Activated T-helper 1 cell treated with anti-CD3 and anti-CD28 coated beads, Interleukin-12 subunit alpha, Interleukin-12 subunit beta, Interleukin-2, Interleukin-4 antibody, amounts not matched to agents 30 ng/mL and 10 ng/mL and 1 ng/mL, durations not matched to agents 14 hours and 24 hours and 36 hours (primary cell): Measurements from ENCODE around the gene SLC17A5. TPM values are rescaled to one million over a fixed set of nuclear protein-coding genes. Genes with fewer than 3 reads are reported as not detected.
"Not testable (repeated sequence)": the region's sequence is repeated elsewhere in the genome, so short reads cannot be mapped to it uniquely, and the experiment has no call there.

Source experiments
- DNase-seq: peaks from one replicate; pipeline ENCODE4 v3.0.0; 2021; ENCODE audit warnings: low spot score
- H3K27ac Mint-ChIP-seq: one replicate; pipeline ENCODE4 v1.8.0; 2021; ENCODE audit warnings: mild to moderate bottlenecking, mixed read lengths
- H3K27me3 Mint-ChIP-seq: one replicate; pipeline ENCODE4 v1.8.0; 2022; ENCODE audit warnings: mild to moderate bottlenecking, moderate library complexity, mixed read lengths; ENCODE audit not compliant: insufficient read depth
- H3K36me3 Mint-ChIP-seq: one replicate; pipeline ENCODE4 v1.8.0; 2021; ENCODE audit warnings: low read depth, mixed read lengths
- H3K4me1 Mint-ChIP-seq: one replicate; pipeline ENCODE4 v1.8.0; 2021; ENCODE audit warnings: low read depth, mixed read lengths
- H3K4me3 Mint-ChIP-seq: one replicate; pipeline ENCODE4 v1.8.0; 2021; ENCODE audit warnings: mild to moderate bottlenecking, moderate library complexity, mixed read lengths
- H3K9me3 Mint-ChIP-seq: one replicate; pipeline ENCODE4 v1.8.0; 2021; ENCODE audit warnings: mixed read lengths
- intact Hi-C: fragments of 100-400 bp; cut with micrococcal nuclease; formaldehyde crosslinking; loops from one replicate; pipeline ENCODE4 v1.15.1; 2024
- total RNA-seq: library from RNA; stranded (reverse); gene quantifications from 2 replicates; pipeline ENCODE4 v1.2.3, GENCODE V29; 2022

Gene SLC17A5
- total RNA-seq, 1 donor from 2014 or later, result 4.5 TPM

DNA sequence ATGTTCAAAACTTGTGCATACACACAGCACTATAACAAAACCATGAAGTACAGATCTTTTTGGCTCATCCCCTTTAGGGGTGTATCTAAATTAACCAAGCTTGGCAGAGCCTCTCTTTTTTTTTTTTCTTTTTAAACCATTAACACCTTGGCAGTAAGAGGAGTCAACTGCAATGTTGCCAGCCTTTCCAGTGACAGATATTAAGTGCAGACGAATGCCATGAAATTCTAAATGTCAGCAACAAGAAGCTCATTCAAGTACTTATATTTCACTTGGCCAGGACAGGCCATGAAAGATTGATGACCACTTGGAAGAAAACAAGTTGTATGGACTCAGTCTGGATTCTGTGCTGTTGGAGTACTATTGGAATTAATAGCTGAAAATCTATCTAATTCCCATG lies 49.8 kb downstream of the SLC17A5 start:
- intact Hi-C loops, result no loop called here
- Mint-ChIP-seq H3K4me3 (no peak overlapping the region), H3K9me3 (no peaks in the 10 kb centered on the region), H3K27me3 (no peaks in the 10 kb centered on the region), H3K36me3 (peaks cover 14% of the 10 kb centered on the region), H3K4me1 (no peaks in the 10 kb centered on the region), H3K27ac (no peak overlapping the region)
- DNase-seq, result no peak

DNA sequence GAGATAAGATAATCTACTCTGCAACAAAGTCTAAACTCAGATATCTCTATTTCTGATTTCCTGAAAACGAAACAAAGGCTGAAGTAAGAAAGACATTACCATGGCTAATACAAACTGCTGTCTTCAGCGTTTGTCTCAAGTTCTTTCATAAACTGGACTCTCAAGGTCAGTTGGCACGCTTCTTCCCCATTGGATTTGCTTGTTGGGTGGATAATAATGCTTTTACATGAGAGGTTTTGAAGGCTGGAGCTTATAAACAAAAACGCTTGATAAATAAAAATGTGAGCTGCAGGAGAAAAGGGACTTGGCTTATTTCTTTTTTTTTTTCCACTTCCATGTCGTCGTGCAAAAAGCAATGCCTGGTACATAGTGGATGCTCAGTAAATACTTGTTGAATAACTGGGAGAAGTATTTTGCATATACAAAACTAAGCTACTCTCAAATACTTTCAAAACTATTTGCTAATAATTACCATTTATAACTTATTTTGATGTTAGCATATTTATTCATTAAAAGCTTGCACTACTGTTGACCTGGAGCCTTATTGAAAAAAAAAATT lies 67.3 kb downstream of the SLC17A5 start:
- Mint-ChIP-seq H3K9me3 (no peaks in the 10 kb centered on the region), H3K36me3 (peaks cover 2% of the 10 kb centered on the region), H3K4me3 (peak overlapping the region; percentile 79), H3K4me1 (peaks cover 23% of the 10 kb centered on the region), H3K27ac (peak overlapping the region; percentile 92), H3K27me3 (no peaks in the 10 kb centered on the region)
- no peak for DNase-seq
- intact Hi-C loops, result loop anchor here (2.0 to 10.0 kb wide), 4 partner anchors 24 to 1658 kb away; partner anchors contain the start of genes COX7A2 and KCNQ5

DNA sequence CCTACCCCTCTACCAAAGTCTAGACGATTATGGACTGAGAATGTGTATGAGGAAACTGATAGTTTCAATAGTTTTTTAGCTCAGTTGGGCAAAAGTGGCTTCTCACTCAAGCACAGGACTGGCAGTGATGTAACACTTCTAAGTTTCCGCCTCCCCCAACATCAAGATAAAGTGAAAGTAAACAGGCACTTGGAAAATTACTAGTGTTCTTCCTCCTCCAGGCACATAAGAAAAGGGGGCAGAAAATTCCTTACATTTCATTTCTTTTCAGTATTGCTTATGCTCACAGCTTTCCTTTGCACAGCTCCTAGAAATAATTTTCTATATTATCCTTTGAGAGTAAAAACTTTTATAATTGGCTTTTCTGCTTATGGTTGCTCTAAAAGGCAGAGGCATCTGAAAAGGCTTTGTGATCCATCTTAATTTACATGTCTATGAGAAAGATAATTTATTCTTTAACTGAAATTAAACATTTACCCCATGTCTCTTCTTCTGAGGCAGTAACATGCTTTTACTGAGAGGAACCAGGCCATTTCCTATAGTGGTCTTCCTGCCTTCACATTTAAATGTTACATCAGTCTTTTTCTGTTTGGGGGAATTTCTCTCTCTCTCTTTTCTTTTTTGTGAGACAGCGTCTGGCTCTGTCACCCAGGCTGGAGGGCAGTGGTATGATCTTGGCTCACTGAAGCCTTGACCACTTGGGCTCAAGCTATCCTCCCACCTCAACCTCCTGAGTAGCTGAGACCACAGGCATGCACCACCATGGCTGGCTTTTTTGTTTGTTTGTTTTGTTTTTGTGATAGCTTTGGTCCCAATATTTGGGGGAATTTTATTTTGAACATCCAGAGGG lies 68.0 kb downstream of the SLC17A5 start:
- DNase-seq, result peak; percentile 29

DNA sequence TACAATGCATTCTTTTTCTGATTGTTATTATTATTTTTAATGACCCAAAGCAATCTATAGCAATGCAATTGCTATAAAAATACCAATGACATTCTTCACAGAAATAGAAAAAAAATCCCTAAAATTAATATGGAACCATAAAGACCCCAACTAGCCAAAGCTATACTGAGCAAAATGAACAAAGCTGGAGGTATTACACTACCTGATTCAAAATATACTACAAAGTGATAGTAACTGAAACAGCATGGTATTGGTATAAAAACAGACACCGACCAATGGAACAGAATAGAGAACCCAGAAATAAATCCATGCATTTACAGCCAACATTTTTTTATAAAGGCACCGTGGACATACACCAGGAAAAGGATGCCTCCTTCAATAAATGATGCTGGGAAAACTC lies 72.5 kb downstream of the SLC17A5 start:
- intact Hi-C loops, result loop anchor here (2.0 to 10.0 kb wide), 4 partner anchors 120 to 1664 kb away; partner anchors contain the start of genes COX7A2, KCNQ5 and MTO1
- Mint-ChIP-seq H3K27me3 (no peaks in the 10 kb centered on the region), H3K4me1 (peaks cover 35% of the 10 kb centered on the region), H3K4me3 (no peak overlapping the region), H3K9me3 (peaks cover 2% of the 10 kb centered on the region), H3K27ac (peak overlapping the region; percentile 95), H3K36me3 (peaks cover 8% of the 10 kb centered on the region)
- no peak for DNase-seq

More for the DNA sequence above, 68.0 kb downstream of the SLC17A5 start:
- Mint-ChIP-seq H3K27ac (peak overlapping the region; percentile 92), H3K9me3 (no peaks in the 10 kb centered on the region), H3K27me3 (no peaks in the 10 kb centered on the region), H3K36me3 (peaks cover 3% of the 10 kb centered on the region), H3K4me1 (peaks cover 26% of the 10 kb centered on the region), H3K4me3 (peak overlapping the region; percentile 79)
- intact Hi-C loops, result loop anchor here (1.0 to 10.0 kb wide), 5 partner anchors 25 to 1659 kb away; partner anchors contain the start of genes COX7A2, EEF1A1 and KCNQ5

DNA sequence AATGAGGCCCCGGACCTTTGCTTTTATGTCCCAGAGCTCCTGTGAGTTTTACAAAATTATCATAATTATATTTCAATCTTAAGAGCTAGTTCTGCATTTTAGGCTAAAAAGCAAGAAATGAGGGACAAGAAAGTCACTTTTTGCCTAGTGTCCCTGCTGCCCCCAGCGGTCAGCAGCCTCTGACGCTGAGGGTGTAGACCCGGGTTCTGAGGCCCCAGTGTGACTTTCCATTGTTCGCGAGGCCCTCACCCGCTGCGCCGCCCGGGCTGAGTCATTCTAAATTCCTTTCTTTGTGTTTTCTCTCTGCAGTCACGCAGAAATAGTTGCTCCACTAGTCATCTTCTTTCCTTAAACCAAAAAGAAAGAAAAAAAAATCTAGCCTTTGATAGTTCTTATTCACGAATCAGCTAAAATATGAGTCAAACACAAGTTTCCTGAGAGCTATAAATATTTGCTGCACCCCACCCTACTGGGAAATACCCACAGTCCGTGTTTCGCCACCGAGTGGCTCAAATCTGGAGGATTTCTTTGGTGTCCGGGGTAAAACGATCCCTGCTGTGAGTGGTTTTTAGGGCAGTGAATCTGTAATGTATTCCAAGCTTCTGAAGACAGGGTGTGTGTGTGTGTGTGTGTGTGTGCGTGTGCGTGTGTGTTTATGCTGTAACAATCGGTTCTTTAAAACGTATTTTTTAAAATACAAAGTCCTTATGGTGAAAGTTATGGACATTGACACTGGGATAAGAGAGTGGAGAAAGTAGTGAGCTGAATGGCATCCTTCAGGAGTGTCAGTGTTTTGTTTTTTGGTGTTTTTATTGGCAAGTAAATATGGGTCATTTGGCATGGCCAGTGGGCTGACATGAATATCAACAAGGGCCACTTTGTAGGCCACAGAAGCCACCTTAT lies 73.3 kb downstream of the SLC17A5 start:
- Mint-ChIP-seq H3K4me3 (peak overlapping the region; percentile 69), H3K27me3 (no peaks in the 10 kb centered on the region), H3K27ac (peak overlapping the region; percentile 95), H3K9me3 (peaks cover 8% of the 10 kb centered on the region), H3K4me1 (peaks cover 27% of the 10 kb centered on the region), H3K36me3 (peaks cover 12% of the 10 kb centered on the region)
- DNase-seq, result peak; percentile 47
- intact Hi-C loops, result loop anchor here (1.0 to 10.0 kb wide), 7 partner anchors 59 to 1664 kb away; partner anchors contain the start of genes COX7A2, EEF1A1, KCNQ5 and MTO1

DNA sequence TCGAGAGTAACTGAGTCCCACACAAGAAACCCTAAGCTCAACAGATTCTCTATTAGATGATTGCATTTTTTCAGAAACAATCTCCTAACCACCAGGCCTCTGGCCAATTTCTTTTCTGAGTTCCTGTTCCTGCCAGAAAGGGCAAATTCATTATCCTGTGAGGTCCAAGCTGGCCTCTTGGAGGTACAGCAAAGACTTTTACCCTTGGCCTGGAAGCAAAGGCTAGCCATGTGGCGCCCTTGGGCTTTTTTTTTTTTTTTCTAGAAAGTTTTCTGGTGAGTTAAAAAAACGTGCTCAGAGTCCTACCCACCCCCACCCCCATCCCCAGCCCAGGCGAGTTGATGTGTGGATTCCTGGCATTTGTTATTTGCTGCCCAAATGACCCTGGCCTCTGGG lies 73.9 kb downstream of the SLC17A5 start:
- Mint-ChIP-seq H3K27me3 (no peaks in the 10 kb centered on the region), H3K36me3 (peaks cover 12% of the 10 kb centered on the region), H3K4me1 (peaks cover 21% of the 10 kb centered on the region), H3K27ac (peak overlapping the region; percentile 95), H3K9me3 (peaks cover 9% of the 10 kb centered on the region), H3K4me3 (peak overlapping the region; percentile 69)
- intact Hi-C loops, result loop anchor here (1.0 to 10.0 kb wide), 7 partner anchors 59 to 1665 kb away; partner anchors contain the start of genes COX7A2, EEF1A1, KCNQ5 and MTO1
- DNase-seq, result no peak

DNA sequence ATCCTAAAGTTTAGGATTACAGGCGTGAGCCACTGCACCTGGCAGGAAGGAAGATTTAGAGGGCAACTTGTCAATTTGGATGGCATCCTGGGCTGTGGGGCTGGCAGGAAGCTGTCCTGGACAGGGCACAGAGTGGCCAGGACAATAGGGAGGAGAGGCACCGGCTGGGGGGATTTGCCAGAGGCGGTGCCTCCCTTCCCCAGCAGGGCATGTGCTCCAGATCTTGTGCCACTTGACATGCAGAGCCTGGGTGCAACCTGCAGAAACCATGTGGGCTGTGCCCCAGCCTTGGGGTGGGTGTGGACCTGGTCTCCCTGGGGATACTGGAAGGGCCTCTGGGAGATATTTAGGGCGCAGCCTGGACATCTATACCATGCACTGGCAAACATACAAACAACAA lies 74.4 kb downstream of the SLC17A5 start:
- Mint-ChIP-seq H3K4me3 (no peak overlapping the region), H3K9me3 (peaks cover 9% of the 10 kb centered on the region), H3K4me1 (peaks cover 21% of the 10 kb centered on the region), H3K36me3 (peaks cover 12% of the 10 kb centered on the region), H3K27me3 (no peaks in the 10 kb centered on the region), H3K27ac (peak overlapping the region; percentile 95)
- no peak for DNase-seq
- intact Hi-C loops, result no loop called here

DNA sequence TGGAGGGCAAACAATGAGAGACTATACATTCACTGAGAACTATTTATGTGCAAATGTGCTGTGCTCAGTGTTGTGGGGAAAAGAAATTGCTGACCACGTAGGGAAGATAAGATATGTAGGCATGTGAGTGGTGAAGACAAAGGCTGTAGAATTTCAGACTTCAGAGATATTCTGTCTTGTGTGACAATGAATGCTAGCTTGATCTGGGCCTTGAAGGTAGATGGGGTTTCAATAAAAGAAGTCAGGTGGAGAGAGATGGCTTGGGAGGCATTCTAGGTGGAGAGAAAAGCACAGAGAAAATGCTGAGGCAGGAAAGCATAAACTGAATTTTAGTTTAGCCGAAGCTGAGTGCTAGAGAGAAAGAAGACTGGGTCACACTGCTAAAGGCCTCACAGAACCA lies 76.1 kb downstream of the SLC17A5 start:
- Mint-ChIP-seq H3K4me3 (no peak overlapping the region), H3K4me1 (peaks cover 21% of the 10 kb centered on the region), H3K27ac (no peak overlapping the region), H3K27me3 (no peaks in the 10 kb centered on the region), H3K36me3 (peaks cover 12% of the 10 kb centered on the region), H3K9me3 (peaks cover 9% of the 10 kb centered on the region)
- no peak for DNase-seq
- intact Hi-C loops, result no loop called here

DNA sequence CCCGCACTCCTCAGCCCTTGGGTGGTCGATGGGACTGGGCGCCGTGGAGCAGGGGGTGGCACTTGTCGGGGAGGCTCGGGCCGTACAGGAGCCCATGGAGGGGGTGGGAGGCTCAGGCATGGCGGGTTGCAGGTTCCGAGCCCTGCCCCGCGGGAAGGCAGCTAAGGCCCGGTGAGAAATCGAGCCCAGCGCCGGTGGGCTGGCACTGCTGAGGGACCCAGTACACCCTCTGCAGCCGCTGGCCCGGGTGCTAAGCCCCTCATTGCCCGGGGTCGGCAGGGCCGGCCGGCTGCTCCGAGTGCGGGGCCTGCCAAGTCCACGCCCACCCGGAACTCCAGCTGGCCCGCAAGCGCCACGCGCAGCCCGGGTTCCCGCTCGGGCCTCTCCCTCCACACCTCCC lies 81.3 kb downstream of the SLC17A5 start:
- H3K27ac Mint-ChIP-seq, H3K27me3 Mint-ChIP-seq, H3K9me3 Mint-ChIP-seq, intact Hi-C loops, H3K4me3 Mint-ChIP-seq, H3K4me1 Mint-ChIP-seq, H3K36me3 Mint-ChIP-seq, DNase-seq: not testable (repeated sequence)

DNA sequence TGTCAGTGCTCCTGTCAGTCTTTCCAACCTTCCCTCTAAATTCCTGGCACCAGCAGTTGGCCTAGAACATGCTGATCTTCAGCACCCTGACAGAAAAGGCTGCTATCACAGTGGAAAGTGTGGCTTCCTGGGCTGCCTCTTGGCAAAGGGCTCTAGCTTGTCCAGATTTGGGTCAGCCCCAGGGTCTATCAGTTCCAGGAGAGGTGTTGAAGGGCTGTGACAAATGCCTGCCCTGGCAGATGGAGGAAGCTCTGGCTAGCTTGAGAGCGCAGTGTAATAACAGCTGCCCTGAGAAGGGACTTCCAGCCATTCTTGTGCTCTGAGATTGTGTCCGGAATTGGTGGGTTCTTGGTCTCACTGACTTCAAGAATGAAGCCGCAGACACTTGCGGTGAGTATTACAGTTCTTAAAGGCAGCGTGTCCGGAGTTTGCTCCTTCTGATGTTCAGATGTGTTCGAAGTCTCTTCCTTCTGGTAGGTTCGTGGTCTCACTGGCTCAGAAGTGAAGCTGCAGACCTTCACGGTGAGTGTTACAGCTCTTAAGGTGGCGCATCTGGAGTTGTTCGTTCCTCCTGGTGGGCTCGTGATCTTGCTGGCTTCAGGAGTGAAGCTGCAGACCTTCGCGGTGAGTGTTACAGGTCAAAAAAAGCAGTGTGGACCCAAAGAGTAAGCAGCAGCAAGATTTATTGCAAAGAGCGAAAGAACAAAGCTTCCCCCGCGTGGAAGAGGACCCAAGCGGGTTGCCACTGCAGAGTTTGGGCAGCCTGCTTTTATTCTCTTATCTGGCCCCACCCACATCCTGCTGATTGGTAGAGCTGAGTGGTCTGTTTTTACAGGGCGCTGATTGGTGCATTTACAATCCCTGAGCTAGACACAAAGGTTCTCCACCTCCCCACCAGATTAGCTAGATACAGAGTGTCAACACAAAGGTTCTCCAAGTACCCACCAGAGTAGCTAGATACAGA lies 82.3 kb downstream of the SLC17A5 start:
- intact Hi-C loops, H3K27ac Mint-ChIP-seq, H3K9me3 Mint-ChIP-seq, H3K4me3 Mint-ChIP-seq, H3K27me3 Mint-ChIP-seq, H3K4me1 Mint-ChIP-seq, DNase-seq, H3K36me3 Mint-ChIP-seq: not testable (repeated sequence)

DNA sequence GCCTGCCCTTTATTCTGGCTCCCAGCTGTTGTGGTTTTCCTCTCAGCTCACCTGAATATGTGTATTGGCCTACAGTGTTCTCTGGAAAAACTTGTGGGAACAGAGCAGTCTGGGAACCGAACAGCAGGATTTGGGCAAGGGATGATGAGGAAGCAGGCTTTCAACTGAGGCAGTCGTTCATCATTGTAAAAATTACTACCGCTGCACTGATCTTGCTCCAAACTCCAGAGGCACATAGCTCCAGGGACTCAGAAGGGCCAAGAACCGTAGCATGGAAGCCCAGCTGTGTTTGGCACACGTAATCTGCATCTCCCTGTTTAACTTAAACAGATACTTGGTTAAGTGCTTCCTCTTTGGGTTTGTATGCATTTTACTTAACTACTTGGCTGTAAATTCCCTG lies 84.7 kb downstream of the SLC17A5 start:
- H3K4me1 Mint-ChIP-seq, result no peaks in the 10 kb centered on the region
- intact Hi-C loops, result no loop called here
- no peak overlapping the region for H3K27ac Mint-ChIP-seq
- H3K4me3 Mint-ChIP-seq, result no peak overlapping the region
- peaks cover 2% of the 10 kb centered on the region for H3K27me3 Mint-ChIP-seq
- no peak for DNase-seq
- H3K36me3 Mint-ChIP-seq, result no peaks in the 10 kb centered on the region
- H3K9me3 Mint-ChIP-seq, result no peaks in the 10 kb centered on the region
